Posterior cingulate gyrus (tissue), 11 donors: ENCODE results near the gene PRKG1.
"Not testable (repeated sequence)": the region's sequence is repeated elsewhere in the genome, so short reads cannot be mapped to it uniquely, and the experiment has no call there.

ENCODE experiments used
- DNase-seq, 10 donors: peaks; one replicate each; pipeline versions ENCODE4 v3.0.0 to v3.0.0-alpha.2; 2020 to 2021; ENCODE audit warnings: mixed read lengths in 3 of 10
- intact Hi-C: fragments of 100-400 bp; cut with DNase I; formaldehyde crosslinking; loops from one replicate; pipeline ENCODE4 v1.15.1; 2023

Gene PRKG1

GRCh38 chr10:51666456-51666855 lies 592.2 kb downstream of the PRKG1 start:
- intact Hi-C loops: no loop called here
- DNase-seq: no peak

DNA sequence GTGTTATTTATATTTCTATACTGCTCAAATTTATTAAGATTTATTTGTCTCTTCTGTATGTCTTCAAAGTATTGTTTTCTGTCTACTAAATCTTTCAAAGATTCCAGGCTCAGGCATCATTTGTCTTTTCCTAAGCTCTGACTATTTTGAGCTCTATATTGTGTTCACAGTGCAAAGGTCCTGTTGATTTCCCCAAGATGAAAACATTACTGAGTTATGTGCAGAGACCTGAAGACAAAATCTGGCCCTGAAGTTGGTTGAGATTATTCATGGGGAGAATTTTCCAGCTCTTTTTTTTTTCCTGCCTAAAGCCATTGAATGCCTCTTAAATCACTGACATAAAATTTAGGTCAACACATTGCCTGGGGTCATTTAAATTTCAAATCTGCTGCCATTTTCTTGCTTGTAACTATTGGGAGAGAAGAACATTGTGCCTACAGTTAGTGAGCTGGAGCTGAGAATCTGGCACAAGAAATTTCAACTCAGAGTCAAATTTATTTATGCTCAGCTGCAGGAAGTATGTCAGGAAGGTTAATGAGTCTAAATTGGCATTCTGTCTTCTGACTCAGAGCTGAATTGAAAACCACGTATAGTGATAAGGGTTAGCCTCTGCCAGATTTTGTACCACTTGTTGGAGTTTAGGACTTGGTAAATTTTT lies 593.5 kb downstream of the PRKG1 start:
- no peak for DNase-seq
- intact Hi-C loops: no loop called here

DNA sequence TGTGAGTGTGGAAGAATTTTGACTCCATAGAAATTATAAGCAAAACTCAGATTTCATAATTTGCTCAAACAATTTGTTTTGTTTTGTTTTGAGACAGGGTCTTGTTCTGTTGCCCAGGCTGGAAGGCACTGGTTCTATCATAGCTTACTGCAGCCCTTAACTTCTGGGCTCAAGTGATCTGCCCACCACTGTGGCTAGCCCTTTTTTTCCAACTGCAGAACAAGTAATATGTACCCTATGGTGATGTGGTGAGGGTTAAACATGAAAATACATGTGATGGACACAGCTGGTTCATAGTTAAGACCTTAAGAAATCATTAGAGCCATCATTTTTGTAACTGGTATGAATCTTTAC lies 594.0 kb downstream of the PRKG1 start:
- intact Hi-C loops: no loop called here
- no peak for DNase-seq

- intact Hi-C loops: no loop called here
Observed at GRCh38 chr10:51669041-51669440, 594.8 kb downstream of the PRKG1 start.

DNA sequence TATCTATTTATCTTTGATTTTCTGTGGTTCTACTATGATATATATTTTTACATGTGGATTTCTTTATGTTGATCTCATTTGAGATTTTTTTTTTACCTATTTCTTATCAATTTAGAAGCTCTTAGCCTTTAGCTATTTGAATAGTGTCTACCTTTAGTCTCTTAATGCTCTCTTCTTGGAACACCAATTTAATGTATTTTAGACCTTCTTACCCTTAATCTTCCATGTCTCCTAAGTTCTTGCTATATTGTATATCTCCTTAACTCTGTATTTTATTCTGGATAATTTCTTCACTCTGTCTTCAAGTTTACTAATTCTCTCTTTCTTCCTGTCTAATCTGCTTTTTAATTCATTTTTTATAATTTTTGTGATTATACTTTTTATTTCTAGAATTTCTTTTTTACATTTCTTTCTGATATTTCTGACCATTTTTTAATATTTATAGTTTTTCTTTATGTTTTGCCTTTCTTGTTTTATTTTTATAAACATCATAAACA lies 597.8 kb downstream of the PRKG1 start:
- intact Hi-C loops: no loop called here
- DNase-seq: no peak

More at GRCh38 chr10:51669041-51669440, 594.8 kb downstream of the PRKG1 start:
- DNase-seq: no peak

DNA sequence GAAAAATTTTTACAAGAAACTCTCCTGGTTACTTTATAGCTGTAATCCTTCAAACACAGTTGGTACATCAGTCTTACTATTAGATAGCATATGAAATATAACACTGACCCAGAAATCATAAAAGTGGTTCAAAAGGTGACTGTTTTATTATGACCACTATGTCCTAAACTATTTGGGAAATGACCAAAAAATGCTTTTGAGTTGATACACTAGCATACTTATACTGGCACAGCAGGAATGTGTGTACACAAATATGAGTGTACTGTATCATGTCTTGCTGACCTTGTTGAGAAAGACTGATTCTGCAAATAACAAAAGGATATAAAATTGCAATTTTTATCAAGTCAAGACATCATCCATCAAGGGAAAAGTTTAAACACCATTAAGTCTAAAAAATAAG lies 600.8 kb downstream of the PRKG1 start:
- no peak for DNase-seq
- intact Hi-C loops: no loop called here

- no peak for DNase-seq
- intact Hi-C loops: no loop called here
Observed at GRCh38 chr10:51679841-51680240, 605.6 kb downstream of the PRKG1 start.

- intact Hi-C loops: no loop called here
- DNase-seq: no peak
Observed at GRCh38 chr10:51683031-51683691, 608.9 kb downstream of the PRKG1 start.

- DNase-seq: no peak
- intact Hi-C loops: no loop called here
Observed at GRCh38 chr10:51685768-51686167, 611.5 kb downstream of the PRKG1 start.

DNA sequence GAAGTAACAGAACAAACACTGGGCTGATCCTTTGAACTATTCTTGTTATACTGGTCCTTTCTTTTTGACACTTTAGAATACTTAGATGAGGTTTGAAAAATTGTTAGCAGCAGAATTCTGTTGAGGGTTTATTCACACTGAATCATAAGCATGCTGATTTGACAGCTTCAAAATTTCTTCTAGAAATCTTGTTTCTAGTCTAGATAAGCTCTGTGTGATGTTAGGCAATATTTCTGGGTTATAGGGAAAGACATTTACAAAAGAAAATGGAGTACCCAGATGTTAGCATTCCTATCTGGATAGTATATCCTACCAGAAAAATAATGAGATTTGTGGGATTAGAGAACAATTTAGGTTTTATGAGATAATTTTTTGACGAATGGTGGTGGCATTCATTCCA lies 613.0 kb downstream of the PRKG1 start:
- intact Hi-C loops: no loop called here
- DNase-seq: no peak

DNA sequence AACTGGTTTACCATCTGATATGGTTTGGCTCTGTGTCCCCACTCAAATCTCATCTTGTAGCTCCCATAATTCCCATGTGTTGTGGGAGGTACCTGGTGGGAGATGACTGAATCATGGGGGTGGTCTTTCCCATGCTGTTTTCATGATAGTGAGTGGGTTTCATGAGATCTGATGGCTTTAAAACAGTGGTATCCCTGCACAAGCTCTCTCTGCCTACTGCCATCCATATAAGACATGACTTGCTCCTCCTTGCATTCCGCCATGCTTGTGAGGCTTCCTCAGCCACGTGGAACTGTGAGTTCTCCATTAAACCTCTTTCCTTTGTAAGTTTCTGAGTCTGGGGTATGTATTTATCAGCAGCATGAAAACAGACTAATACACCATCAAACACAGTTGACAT lies 614.5 kb downstream of the PRKG1 start:
- DNase-seq, intact Hi-C loops: not testable (repeated sequence)

GRCh38 chr10:51689536-51689935 lies 615.2 kb downstream of the PRKG1 start:
- DNase-seq: no peak
- intact Hi-C loops: no loop called here

DNA sequence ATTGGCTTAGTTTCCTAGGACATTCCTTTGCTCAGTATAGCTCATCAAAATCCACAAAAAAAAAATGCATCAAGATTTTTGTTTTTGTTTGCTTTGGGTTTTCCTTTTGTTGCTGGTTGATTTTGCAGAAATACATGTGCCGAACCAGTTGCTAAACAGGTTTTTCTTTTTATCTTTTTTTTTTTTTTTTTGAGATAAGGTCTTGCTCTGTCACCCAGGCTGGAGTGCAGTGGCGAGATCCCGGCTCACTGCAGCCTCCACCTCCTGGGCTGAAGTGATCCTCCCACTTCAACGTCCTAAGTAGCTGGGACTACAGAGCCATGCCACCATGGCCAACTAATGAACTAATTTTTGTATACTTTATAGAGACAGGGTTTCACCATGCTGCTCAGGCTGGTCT lies 616.8 kb downstream of the PRKG1 start:
- intact Hi-C loops: no loop called here
- DNase-seq: no peak

DNA sequence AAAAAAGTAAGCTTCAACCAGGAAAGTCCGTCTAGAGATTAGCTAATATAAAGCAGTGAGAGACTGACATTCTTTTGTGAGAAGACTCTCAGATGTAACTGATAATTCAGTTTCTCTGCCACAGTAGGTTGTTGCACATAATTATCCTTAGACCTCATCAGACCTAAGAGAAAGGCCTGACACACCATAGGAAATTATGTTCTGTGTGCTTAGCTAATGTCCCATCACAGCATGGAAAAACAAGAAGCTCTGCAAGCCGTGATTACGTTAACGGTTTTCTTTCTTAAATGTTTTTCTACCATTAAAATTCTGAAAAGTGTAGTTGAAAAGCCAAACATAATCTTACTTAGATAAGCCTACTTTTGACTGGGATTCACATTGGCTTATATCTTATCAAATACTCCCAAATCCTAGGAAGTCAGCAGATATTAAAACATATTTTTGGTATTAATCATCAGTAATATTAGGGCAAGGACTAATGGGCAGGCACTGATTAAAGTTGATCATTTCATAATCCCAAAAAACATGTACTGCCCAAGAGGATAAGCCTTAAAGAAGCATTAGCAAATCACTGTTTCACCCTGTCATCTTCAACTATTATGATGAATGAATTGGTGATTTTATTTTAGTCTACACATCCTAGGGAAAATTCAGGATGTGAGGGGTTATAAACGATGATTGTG lies 619.9 kb downstream of the PRKG1 start:
- intact Hi-C loops: no loop called here
- no peak for DNase-seq

- intact Hi-C loops: no loop called here
- no peak for DNase-seq
Observed at GRCh38 chr10:51696251-51696650, 622.0 kb downstream of the PRKG1 start.

- peak in 1 of 10 donors; percentile 77 for DNase-seq
- intact Hi-C loops: no loop called here
Observed at GRCh38 chr10:51698473-51699063, 624.3 kb downstream of the PRKG1 start.

DNA sequence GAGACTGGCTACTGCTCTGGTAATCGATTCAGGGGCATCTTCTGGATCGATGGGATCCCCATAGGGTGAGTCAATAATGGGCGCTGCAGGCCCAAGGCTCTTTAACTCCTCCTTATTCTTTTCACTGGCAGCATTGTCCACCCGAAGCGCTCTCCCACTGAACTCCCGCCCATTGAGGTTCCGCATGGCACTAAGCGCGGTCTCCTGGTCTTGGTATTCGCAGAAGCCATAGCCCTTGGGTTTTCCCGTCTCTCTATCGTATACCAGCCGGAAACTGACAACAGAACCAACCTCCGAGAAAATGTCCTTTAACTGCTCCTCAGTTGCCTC lies 624.8 kb downstream of the PRKG1 start:
- peak in 2 of 10 donors; percentile 21 to 85 for DNase-seq
- intact Hi-C loops: no loop called here

DNA sequence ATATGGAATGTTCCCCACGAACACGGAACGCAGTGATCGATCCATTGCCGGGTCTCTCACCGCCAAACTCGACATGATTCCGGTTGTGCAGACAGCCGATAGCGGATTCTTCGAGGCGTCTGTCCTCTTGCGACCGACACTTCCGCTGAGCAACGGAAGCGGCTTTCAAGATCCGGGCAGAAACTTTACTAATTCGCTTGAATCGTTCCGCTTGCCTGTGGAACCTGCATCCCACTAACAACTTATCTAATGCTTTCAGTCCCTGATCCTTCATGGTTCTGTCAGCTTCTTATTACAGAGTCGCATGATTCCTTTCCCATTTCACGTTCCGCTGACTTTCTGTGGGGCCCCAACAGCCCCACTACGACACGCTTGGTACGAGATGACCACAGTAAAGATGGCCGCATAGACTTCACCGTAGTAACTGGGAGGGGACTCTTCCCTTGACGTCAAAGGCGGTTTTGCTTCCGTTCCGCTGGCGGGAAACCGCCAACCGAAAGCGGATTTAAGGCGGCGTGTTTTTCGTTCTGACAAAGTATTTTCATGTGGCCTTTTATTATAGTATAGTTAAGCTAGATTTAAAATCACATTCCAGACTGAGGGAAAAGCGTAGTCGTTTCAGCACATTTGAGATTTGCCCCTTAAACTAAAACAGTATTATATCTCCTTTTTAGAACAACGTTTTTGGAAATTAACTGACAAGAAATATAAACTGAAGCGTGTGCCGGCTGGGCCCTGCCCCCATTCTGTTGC lies 625.4 kb downstream of the PRKG1 start, which contains the start of gene CSTF2T:
Gene CSTF2T (minus strand): TSS at position 121 of the 753 bp plus-strand sequence. CDS start 46 bp downstream, at position 75.
- peak; percentile 82 to 98 (median 90) for DNase-seq
- intact Hi-C loops: no loop called here

- peak in 1 of 10 donors; percentile 83 for DNase-seq
- intact Hi-C loops: no loop called here
Observed at GRCh38 chr10:51700228-51700817, 626.0 kb downstream of the PRKG1 start.

- intact Hi-C loops: no loop called here
- no peak for DNase-seq
Observed at GRCh38 chr10:51705774-51706173, 631.5 kb downstream of the PRKG1 start.
